ENCODE data around the gene LRRC8E.

LRRC8E gene

DNA sequence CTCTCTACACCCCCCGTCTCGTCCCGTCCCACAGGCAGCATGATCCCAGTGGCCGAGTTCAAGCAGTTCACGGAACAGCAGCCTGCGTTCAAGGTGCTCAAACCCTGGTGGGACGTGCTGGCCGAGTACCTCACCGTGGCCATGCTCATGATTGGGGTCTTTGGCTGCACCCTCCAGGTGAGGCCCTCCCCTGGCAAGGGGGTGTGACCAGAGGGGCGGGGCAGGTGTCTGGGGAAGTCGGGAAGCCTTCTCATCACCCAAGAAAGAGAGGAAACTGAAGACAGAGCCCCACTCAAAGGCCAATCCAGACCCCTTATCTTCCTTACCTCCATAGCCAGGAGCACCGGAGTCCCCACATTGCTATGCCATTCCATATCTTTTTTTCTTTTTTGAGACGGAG is 7.3 kb downstream of the LRRC8E start:
- Histone ChIP-seq H3K4me3 (no peak overlapping the region), H3K27ac (no peak overlapping the region)
- TF ChIP-seq, protein P1, sequence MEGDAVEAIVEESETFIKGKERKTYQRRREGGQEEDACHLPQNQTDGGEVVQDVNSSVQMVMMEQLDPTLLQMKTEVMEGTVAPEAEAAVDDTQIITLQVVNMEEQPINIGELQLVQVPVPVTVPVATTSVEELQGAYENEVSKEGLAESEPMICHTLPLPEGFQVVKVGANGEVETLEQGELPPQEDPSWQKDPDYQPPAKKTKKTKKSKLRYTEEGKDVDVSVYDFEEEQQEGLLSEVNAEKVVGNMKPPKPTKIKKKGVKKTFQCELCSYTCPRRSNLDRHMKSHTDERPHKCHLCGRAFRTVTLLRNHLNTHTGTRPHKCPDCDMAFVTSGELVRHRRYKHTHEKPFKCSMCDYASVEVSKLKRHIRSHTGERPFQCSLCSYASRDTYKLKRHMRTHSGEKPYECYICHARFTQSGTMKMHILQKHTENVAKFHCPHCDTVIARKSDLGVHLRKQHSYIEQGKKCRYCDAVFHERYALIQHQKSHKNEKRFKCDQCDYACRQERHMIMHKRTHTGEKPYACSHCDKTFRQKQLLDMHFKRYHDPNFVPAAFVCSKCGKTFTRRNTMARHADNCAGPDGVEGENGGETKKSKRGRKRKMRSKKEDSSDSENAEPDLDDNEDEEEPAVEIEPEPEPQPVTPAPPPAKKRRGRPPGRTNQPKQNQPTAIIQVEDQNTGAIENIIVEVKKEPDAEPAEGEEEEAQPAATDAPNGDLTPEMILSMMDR (IDR thresholded peaks at IDR 0.05): no peak
- DNase-seq (ENCODE audit: low spot score): no peak

DNA sequence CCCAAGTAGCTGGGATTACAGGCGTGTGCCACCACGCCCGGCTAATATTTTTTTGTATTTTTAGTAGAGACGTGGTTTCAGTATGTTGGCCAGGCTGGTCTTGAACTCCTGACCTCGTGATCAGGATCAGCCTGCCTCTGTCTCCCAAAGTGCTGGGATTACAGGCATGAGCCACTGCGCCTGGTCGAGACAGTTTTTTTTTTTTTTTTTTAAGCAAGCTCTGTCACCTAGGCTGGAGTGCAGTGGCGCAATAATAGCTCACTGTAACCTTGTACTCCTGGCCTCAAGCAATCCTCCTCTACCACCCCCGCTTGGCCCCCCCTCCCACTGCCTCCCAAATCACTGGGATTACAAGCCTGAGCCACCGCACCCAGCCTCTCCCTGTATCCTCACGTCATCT is 9.0 kb downstream of the LRRC8E start:
- TF ChIP-seq, protein P1 (IDR thresholded peaks at IDR 0.05): no peak
- H3K4me3 ChIP-seq: no peak overlapping the region
- no peak for DNase-seq (ENCODE audit: low spot score)

DNA sequence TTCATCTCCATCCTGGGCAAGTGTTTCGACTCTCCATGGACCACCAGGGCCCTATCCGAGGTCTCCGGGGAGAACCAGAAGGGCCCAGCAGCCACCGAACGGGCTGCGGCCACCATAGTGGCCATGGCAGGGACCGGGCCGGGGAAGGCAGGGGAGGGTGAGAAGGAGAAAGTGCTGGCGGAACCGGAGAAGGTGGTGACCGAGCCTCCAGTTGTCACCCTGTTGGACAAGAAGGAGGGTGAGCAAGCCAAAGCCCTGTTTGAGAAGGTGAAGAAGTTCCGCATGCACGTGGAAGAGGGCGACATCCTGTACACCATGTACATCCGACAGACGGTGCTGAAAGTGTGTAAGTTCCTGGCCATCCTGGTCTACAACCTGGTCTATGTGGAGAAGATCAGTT is 10.7 kb downstream of the LRRC8E start:
- Histone ChIP-seq H3K4me3 (no peak overlapping the region), H3K27ac (no peak overlapping the region)
- no peak for DNase-seq (ENCODE audit: low spot score)
- TF ChIP-seq, protein P1 (IDR thresholded peaks at IDR 0.05): no peak

More for the DNA sequence above, 9.0 kb downstream of the LRRC8E start:
- H3K27ac ChIP-seq: no peak overlapping the region

DNA sequence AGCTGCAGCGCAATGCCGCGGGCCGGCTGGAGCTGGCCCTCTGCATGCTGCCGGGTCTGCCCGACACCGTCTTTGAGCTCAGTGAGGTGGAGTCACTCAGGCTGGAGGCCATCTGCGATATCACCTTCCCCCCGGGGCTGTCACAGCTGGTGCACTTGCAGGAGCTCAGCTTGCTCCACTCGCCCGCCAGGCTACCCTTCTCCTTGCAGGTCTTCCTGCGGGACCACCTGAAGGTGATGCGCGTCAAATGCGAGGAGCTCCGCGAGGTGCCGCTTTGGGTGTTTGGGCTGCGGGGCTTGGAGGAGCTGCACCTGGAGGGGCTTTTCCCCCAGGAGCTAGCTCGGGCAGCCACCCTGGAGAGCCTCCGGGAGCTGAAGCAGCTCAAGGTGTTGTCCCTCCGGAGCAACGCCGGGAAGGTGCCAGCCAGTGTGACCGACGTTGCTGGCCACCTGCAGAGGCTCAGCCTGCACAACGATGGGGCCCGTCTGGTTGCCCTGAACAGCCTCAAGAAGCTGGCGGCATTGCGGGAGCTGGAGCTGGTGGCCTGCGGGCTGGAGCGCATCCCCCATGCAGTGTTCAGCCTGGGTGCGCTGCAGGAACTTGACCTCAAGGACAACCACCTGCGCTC is 11.6 kb downstream of the LRRC8E start:
- Histone ChIP-seq H3K27ac (no peak overlapping the region), H3K4me3 (no peak overlapping the region)
- TF ChIP-seq, protein P1 (IDR thresholded peaks at IDR 0.05): no peak
- DNase-seq (ENCODE audit: low spot score): no peak

DNA sequence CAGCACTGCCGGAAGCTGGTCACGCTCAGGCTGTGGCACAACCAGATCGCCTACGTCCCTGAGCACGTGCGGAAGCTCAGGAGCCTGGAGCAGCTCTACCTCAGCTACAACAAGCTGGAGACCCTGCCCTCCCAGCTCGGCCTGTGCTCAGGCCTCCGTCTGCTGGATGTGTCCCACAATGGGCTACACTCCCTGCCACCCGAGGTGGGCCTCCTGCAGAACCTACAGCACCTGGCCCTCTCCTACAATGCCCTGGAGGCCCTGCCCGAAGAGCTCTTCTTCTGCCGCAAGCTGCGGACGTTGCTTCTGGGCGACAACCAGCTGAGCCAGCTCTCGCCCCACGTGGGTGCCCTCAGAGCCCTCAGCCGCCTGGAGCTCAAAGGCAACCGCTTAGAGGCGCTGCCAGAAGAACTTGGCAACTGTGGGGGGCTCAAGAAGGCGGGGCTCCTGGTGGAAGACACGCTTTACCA is 12.1 kb downstream of the LRRC8E start:
- DNase-seq (ENCODE audit: low spot score): no peak
- Histone ChIP-seq H3K4me3 (no peak overlapping the region), H3K27ac (no peak overlapping the region)
- TF ChIP-seq, protein P1 (IDR thresholded peaks at IDR 0.05): no peak

DNA sequence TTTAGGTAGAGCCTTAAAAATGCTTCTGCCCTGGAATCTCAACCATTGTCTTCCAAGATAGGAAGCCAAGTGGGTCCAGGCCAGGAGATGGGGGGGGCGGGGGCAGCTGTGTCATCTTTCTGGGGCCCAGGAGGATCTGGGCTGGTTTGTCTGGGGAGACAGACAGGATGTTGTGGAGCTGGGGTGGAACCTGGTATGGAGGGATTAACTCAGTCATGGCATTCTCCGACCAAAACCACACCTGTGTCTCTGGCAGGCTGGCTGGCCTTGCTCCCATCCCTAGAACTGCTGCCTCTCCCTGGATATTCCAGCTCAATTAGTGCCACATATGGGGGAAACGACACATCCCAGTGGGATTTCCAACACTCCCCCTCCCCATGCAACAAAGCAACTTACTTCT is 12.6 kb downstream of the LRRC8E start:
- DNase-seq (ENCODE audit: low spot score): no peak
- TF ChIP-seq, protein P1 (IDR thresholded peaks at IDR 0.05): no peak
- H3K4me3 ChIP-seq: no peak overlapping the region
- no peak overlapping the region for H3K27ac ChIP-seq

DNA sequence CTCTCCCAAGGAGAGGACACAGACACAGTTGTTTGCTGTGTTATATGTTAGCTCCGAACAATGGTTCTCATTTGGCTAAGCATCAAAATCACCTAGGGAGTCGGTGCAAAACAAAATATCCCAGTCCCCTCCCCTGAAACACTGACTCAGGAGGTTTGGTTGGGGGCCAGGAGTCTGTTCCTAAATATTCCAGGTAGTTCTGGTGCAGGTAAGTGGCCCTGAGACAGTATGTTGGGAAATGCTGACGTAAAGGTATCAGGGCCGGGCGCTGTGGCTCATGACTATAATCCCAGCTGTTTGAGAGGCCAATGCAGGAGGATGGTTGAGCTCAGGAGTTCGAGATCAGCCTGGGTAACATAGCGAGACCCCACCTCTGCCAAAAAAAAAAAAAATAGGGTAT is 13.0 kb downstream of the LRRC8E start:
- no peak for DNase-seq (ENCODE audit: low spot score)
- TF ChIP-seq, protein P1 (IDR thresholded peaks at IDR 0.05): no peak
- no peak overlapping the region for H3K27ac ChIP-seq
- no peak overlapping the region for H3K4me3 ChIP-seq
